ENCODE data around the gene AKR1C2. TPM values are rescaled to one million over a fixed set of nuclear protein-coding genes. Genes with fewer than 3 reads are reported as not detected.

AKR1C2 gene
- total and polyA plus RNA-seq, 10 of the 15 experiments (the other 5 are each of a cell fraction or from before 2014, with no cell fraction given) = 0.31 to 0.44 (median 0.36) TPM; not detected in 7

DNA sequence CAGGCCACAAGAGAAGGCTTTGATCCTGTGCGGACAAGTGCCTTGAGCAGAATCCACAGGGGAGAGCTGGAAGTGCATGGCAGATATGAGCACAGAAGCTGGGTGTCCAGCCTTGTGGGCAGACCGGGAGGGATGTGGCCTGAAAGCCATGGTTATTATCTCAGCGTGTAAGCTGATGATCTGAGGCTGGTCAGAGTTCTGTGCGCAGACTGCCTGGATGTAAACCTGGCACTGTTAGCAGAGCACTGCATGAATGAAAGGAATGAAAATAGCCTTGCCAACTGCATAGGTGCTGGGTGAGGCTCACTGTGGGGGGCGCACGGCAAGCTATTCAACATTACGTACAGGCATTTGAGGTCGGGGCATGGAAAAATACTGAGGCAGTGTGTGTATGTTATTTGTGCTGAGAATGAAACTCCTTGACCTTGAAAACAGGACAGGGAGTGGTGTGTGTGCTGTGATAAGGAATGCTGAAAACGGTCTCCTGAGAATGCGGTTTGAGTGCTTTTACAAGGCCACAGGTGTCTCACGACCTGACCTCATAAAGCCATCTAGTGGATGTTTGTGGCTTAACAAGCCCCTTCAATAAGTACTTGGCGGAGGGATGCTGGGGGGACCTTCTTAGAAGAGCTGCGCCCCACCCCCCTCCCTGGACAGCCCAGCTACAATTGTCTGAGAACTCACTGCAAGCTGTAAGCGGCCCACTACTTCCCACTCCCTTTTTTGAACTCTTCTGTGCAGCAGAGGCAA is 21.8 kb downstream of the AKR1C2 start:
- DNase-seq (ENCODE audit: low read depth, low spot score) = no peak
- ChIA-PET SMC1A (ENCODE audit: uncharacterized antibody, unreplicated experiment) (interaction anchor here (0.7 to 1.1 kb wide), 2 partner anchors 132 to 249 kb away, joined by 3 read pairs; no protein-coding TSS in a partner anchor), RAD21 (ENCODE audit: unreplicated experiment) (interaction anchor here (0.9 kb wide), 1 partner anchor 641 kb away, joined by 3 read pairs; no protein-coding TSS in a partner anchor), POLR2A (no interaction called here), CTCF (interaction anchor here (0.8 to 3.8 kb wide), 2 partner anchors 19 to 132 kb away, joined by 3 to 13 read pairs; partner anchors contain the start of gene AKR1C1)
- no peak overlapping the region for H3K4me2 ChIP-seq (ENCODE audit: control insufficient read depth, insufficient read depth)
- H3K27ac ChIP-seq (ENCODE audit: control insufficient read depth, insufficient read depth) = no peak overlapping the region
- intact Hi-C loops (cut with micrococcal nuclease; ENCODE audit: unreplicated experiment) (loop anchor here (5.0 kb wide), 1 partner anchor 135 kb away; no protein-coding TSS in a partner anchor), in situ Hi-C loops (cut with MboI) (no loop called here)
- H2AFZ ChIP-seq (ENCODE audit: control insufficient read depth, low read depth, low read length) = no peak overlapping the region
- no TSS peak for BruUV-seq (replicated peaks)
- H3K4me3 ChIP-seq = no peak overlapping the region
- no peaks in the 10 kb centered on the region for H3K79me2 ChIP-seq (ENCODE audit: control insufficient read depth, insufficient read depth, low read length)
- WGBS (ENCODE audit: insufficient coverage, insufficient replicate concordance, low lambda C conversion rate, missing lambda C conversion rate) = 29% methylated on average over 14 of the region's 14 CpGs
- ATAC-seq = peak; percentile 52
- H3K27me3 ChIP-seq (replicated peaks in 1 of 2; ENCODE audit: control insufficient read depth in 2 of 2, insufficient read depth in 2 of 2, low read length in 1 of 2) = no peaks in the 10 kb centered on the region
- H3K9ac ChIP-seq (ENCODE audit: control insufficient read depth, insufficient read depth, low read length) = no peak overlapping the region
- FAIRE-seq = no peak
- H3K36me3 ChIP-seq (ENCODE audit: control insufficient read depth in 2 of 2, insufficient read depth in 2 of 2, low read length in 1 of 2) = no peaks in the 10 kb centered on the region
- TF ChIP-seq, protein P1, sequence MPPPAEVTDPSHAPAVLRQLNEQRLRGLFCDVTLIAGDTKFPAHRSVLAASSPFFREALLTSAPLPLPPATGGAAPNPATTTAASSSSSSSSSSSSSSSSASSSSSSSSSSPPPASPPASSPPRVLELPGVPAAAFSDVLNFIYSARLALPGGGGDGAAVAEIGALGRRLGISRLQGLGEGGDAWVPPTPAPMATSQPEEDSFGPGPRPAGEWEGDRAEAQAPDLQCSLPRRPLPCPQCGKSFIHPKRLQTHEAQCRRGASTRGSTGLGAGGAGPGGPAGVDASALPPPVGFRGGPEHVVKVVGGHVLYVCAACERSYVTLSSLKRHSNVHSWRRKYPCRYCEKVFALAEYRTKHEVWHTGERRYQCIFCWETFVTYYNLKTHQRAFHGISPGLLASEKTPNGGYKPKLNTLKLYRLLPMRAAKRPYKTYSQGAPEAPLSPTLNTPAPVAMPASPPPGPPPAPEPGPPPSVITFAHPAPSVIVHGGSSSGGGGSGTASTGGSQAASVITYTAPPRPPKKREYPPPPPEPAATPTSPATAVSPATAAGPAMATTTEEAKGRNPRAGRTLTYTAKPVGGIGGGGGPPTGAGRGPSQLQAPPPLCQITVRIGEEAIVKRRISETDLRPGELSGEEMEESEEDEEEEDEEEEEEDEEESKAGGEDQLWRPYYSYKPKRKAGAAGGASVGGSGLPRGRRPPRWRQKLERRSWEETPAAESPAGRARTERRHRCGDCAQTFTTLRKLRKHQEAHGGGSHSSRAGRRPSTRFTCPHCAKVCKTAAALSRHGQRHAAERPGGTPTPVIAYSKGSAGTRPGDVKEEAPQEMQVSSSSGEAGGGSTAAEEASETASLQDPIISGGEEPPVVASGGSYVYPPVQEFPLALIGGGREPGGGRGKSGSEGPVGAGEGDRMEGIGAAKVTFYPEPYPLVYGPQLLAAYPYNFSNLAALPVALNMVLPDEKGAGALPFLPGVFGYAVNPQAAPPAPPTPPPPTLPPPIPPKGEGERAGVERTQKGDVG (CRISPR knock-in tag; IDR thresholded peaks at IDR 0.05) = no peak
- TF ChIP-seq CHD2 (IDR thresholded peaks at IDR 0.05; ENCODE audit: borderline replicate concordance, low read depth, low read length) = no peak
- TF ChIP-seq, protein P2, sequence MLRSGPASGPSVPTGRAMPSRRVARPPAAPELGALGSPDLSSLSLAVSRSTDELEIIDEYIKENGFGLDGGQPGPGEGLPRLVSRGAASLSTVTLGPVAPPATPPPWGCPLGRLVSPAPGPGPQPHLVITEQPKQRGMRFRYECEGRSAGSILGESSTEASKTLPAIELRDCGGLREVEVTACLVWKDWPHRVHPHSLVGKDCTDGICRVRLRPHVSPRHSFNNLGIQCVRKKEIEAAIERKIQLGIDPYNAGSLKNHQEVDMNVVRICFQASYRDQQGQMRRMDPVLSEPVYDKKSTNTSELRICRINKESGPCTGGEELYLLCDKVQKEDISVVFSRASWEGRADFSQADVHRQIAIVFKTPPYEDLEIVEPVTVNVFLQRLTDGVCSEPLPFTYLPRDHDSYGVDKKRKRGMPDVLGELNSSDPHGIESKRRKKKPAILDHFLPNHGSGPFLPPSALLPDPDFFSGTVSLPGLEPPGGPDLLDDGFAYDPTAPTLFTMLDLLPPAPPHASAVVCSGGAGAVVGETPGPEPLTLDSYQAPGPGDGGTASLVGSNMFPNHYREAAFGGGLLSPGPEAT (IDR thresholded peaks at IDR 0.05; ENCODE audit: low read depth) = no peak
- TF ChIP-seq, protein P3, sequence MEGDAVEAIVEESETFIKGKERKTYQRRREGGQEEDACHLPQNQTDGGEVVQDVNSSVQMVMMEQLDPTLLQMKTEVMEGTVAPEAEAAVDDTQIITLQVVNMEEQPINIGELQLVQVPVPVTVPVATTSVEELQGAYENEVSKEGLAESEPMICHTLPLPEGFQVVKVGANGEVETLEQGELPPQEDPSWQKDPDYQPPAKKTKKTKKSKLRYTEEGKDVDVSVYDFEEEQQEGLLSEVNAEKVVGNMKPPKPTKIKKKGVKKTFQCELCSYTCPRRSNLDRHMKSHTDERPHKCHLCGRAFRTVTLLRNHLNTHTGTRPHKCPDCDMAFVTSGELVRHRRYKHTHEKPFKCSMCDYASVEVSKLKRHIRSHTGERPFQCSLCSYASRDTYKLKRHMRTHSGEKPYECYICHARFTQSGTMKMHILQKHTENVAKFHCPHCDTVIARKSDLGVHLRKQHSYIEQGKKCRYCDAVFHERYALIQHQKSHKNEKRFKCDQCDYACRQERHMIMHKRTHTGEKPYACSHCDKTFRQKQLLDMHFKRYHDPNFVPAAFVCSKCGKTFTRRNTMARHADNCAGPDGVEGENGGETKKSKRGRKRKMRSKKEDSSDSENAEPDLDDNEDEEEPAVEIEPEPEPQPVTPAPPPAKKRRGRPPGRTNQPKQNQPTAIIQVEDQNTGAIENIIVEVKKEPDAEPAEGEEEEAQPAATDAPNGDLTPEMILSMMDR (IDR thresholded peaks at IDR 0.05 in 2 of 3, conservative IDR thresholded peaks at IDR 0.05 in 1 of 3; ENCODE audit: control insufficient read depth in 2 of 3, extremely low read depth in 1 of 3, insufficient read depth in 1 of 3, low read depth in 3 of 3, low read length in 3 of 3) = peak; percentile 33 to 40 (median 38); a peak in 5 of 6 replicates
- TF ChIP-seq, protein P4, sequence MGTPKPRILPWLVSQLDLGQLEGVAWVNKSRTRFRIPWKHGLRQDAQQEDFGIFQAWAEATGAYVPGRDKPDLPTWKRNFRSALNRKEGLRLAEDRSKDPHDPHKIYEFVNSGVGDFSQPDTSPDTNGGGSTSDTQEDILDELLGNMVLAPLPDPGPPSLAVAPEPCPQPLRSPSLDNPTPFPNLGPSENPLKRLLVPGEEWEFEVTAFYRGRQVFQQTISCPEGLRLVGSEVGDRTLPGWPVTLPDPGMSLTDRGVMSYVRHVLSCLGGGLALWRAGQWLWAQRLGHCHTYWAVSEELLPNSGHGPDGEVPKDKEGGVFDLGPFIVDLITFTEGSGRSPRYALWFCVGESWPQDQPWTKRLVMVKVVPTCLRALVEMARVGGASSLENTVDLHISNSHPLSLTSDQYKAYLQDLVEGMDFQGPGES (IDR thresholded peaks at IDR 0.05) = no peak
- 0 out of 2 replicates have a peak, but pooled peaks have one; percentile 19 for TF ChIP-seq SMC3 (IDR thresholded peaks at IDR 0.05; ENCODE audit: borderline replicate concordance, low read length)
- no peak for TF ChIP-seq POLR2AphosphoS2 (IDR thresholded peaks at IDR 0.05; ENCODE audit: low read depth, low read length)
- TF ChIP-seq NR2C1 (IDR thresholded peaks at IDR 0.05) = no peak
- TF ChIP-seq, protein P5, sequence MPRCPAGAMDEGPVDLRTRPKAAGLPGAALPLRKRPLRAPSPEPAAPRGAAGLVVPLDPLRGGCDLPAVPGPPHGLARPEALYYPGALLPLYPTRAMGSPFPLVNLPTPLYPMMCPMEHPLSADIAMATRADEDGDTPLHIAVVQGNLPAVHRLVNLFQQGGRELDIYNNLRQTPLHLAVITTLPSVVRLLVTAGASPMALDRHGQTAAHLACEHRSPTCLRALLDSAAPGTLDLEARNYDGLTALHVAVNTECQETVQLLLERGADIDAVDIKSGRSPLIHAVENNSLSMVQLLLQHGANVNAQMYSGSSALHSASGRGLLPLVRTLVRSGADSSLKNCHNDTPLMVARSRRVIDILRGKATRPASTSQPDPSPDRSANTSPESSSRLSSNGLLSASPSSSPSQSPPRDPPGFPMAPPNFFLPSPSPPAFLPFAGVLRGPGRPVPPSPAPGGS (IDR thresholded peaks at IDR 0.05; ENCODE audit: borderline replicate concordance, insufficient read depth, low read depth, low read length, poor library complexity, severe bottlenecking) = no peak
- peak; percentile 23; the same call in 1 of the 2 replicates for TF ChIP-seq RAD21 (IDR thresholded peaks at IDR 0.05; ENCODE audit: insufficient read depth, low read depth, low read length)
- TF ChIP-seq POLR2A (IDR thresholded peaks at IDR 0.05; ENCODE audit: low read depth, low read length) = no peak
- no peaks in the 10 kb centered on the region for H4K20me1 ChIP-seq (ENCODE audit: control insufficient read depth, insufficient read depth)
- no peaks in the 10 kb centered on the region for H3K4me1 ChIP-seq (ENCODE audit: control insufficient read depth, insufficient read depth, low read length)
- H3K9me3 ChIP-seq (replicated peaks; ENCODE audit: control insufficient read depth, insufficient read depth, low read length) = no peaks in the 10 kb centered on the region

Measured in GM12878 (cell line).